ENCODE data around the gene CMPK1. TPM values are rescaled to one million over a fixed set of nuclear protein-coding genes. Genes with fewer than 3 reads are reported as not detected.

CMPK1 gene, protein sequence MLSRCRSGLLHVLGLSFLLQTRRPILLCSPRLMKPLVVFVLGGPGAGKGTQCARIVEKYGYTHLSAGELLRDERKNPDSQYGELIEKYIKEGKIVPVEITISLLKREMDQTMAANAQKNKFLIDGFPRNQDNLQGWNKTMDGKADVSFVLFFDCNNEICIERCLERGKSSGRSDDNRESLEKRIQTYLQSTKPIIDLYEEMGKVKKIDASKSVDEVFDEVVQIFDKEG
- total RNA-seq = 40.3 TPM

DNA sequence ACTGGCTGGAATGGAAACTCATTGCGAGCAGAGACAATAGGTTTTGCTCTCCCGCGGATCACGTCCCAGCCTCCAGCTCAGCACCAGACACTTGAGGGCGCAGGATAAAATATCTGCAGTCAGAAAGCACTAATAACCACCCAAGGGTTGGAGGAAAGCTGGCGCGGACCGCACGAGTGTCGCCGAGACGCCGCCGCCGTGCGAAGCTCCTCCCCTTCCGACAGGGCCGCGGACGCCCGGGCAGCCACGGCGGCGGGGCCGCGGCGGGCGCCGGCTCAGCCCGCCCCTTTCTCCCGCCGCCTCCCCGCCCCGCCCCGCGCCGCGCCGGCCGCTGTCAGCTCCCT is at the start of gene CMPK1:
Gene CMPK1 (plus strand): TSS at position 213 of the 344 bp plus-strand sequence. CDS start 156 bp downstream, outside the sequence.

DNA sequence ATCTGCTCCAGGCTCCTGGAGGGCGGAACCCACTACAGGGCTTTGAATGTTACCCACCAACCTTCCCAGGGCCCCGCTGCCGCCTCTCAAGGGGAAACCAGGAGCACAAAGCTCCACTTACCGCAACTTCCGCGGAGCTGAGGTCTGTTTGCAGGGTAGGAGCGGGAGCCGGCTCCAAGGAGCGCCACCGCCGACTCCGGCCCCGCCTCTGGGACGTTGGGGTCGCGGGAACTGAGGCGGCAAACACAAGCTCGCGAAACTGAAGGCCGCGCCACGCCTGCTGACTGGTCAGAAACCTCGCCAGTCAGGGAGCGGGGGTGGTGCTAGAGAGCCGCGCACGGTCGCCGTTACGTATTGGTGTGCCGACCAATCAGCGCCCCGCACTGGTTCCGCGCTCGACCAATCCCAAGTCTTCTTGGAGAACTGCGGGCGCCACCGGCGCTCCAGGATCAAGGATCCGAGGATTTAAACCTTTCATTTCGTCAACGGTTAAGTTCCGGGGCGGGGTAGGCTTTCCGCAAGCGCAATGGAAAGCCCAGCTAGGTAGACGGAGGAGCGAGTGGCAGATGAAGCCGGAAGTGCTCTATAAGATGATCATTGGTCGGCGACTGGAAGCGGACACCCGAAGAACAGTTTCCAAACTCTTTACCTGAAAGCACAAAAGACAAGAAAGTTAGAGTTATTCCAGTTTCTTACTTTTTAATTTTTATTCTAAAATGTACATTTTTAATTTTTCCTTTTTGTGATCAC is 19.5 kb upstream of the CMPK1 start, which contains the start of gene STIL:
Gene STIL (minus strand): TSS at position 233 of the 750 bp plus-strand sequence. CDS start 3,828 bp downstream, outside the sequence.

DNA sequence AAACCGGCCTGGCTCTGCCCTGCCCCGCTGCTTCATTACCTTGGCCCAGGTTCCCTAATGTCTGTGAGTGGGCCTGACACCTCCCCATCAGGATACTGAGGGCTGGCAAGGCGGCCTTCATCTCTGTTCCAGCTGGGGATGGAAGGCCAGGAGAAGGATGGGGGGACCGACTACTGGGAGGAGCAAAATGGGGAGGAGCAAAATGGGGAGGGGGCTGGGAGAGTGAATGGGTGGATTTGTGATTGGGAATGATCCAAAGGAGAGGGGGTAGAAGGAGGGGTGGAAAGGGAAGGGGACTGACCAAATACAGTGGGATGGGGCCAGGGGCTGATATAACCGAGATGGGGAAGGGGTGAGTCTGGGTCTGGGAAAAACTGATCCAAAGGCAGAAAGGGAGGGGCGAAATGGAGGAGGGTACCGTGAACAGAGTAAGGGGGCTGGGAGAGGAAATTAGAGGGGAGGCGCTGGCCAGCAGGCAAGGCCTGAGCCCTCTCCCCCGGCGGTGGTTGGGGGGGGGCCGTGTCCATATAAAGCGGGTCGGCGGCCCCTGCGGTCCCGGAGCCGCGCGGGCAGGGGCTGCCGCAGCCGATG is 82.2 kb downstream of the CMPK1 start, which contains the start of gene FOXE3:
Gene FOXE3 (plus strand): TSS at position 558 of the 591 bp plus-strand sequence. CDS start 31 bp downstream, at position 589.

Other genes starting within 250 kb of the CMPK1 start
- gene CYP4A22, start 196.3 kb upstream of the CMPK1 start, total RNA-seq = 0.47 TPM
- 28.4 TPM for gene PDZK1IP1, start 143.8 kb upstream of the CMPK1 start, total RNA-seq
- 17.2 TPM for gene TAL1, start 101.6 kb upstream of the CMPK1 start, total RNA-seq
- gene STIL, start 19.6 kb upstream of the CMPK1 start, total RNA-seq = 6.6 TPM
- gene FOXE3, start 82.5 kb downstream of the CMPK1 start, total RNA-seq = not detected
- 6.4 TPM for gene FOXD2, start 104.3 kb downstream of the CMPK1 start, total RNA-seq

Measured in metanephros (tissue), 1 donor.